ENCODE results near the gene LXN. TPM values are rescaled to one million over a fixed set of nuclear protein-coding genes. Genes with fewer than 3 reads are reported as not detected.

The LXN gene
- total and polyA plus RNA-seq, 8 donors = 31.4 to 223 (median 174) TPM

GRCh38 chr3:158717576-158717975 is 45.1 kb upstream of the LXN start:
- H3K9me3 ChIP-seq = no peaks in the 10 kb centered on the region
- peaks cover 0 to 29% of the 10 kb centered on the region in 2 donors for H3K4me1 ChIP-seq
- TF ChIP-seq CTCF (IDR thresholded peaks at IDR 0.05) = no peak
- no peaks in the 10 kb centered on the region for H3K36me3 ChIP-seq
- H3K27me3 ChIP-seq = no peaks in the 10 kb centered on the region
- DNase-seq (no peak), ATAC-seq (no peak)
- H3K27ac ChIP-seq = no peak overlapping the region
- intact Hi-C loops (cut with DNase I) = loop anchor here in 1 of 2 donors (10.0 kb wide), 1 partner anchor 53 kb away; no protein-coding TSS in a partner anchor
- H3K4me3 ChIP-seq = no peak overlapping the region

GRCh38 chr3:158713094-158713499 is 40.6 kb upstream of the LXN start:
- intact Hi-C loops (cut with DNase I) = loop anchor here in 1 of 2 donors (10.0 kb wide), 1 partner anchor 48 kb away; no protein-coding TSS in a partner anchor
- no peak for TF ChIP-seq CTCF (IDR thresholded peaks at IDR 0.05)
- H3K27ac ChIP-seq = peak overlapping the region; percentile 64 to 65
- DNase-seq (peak in 1 of 4 donors; percentile 59), ATAC-seq (peak; percentile 49)
- H3K36me3 ChIP-seq = peaks cover 0 to 21% of the 10 kb centered on the region in 2 donors
- no peaks in the 10 kb centered on the region for H3K27me3 ChIP-seq
- peaks cover 0 to 42% of the 10 kb centered on the region in 2 donors for H3K4me1 ChIP-seq
- no peaks in the 10 kb centered on the region for H3K9me3 ChIP-seq
- no peak overlapping the region for H3K4me3 ChIP-seq

GRCh38 chr3:158712443-158712842 is 40.0 kb upstream of the LXN start:
- intact Hi-C loops (cut with DNase I) = loop anchor here in 1 of 2 donors (10.0 kb wide), 1 partner anchor 48 kb away; no protein-coding TSS in a partner anchor
- DNase-seq = no peak
- peak overlapping the region; percentile 64 to 65 for H3K27ac ChIP-seq

GRCh38 chr3:158711886-158712285 is 39.4 kb upstream of the LXN start:
- ATAC-seq = peak; percentile 66

More at GRCh38 chr3:158712443-158712842, 40.0 kb upstream of the LXN start:
- Histone ChIP-seq H3K9me3 (no peaks in the 10 kb centered on the region), H3K4me3 (no peak overlapping the region), H3K36me3 (peaks cover 0 to 21% of the 10 kb centered on the region in 2 donors), H3K27me3 (no peaks in the 10 kb centered on the region), H3K4me1 (peaks cover 0 to 42% of the 10 kb centered on the region in 2 donors)
- TF ChIP-seq CTCF (IDR thresholded peaks at IDR 0.05) = no peak
- no peak for ATAC-seq

More at GRCh38 chr3:158711886-158712285, 39.4 kb upstream of the LXN start:
- TF ChIP-seq CTCF (IDR thresholded peaks at IDR 0.05) = no peak
- intact Hi-C loops (cut with DNase I) = loop anchor here in 1 of 2 donors (10.0 kb wide), 1 partner anchor 47 kb away; no protein-coding TSS in a partner anchor
- no peak for DNase-seq
- H3K4me1 ChIP-seq = peaks cover 0 to 42% of the 10 kb centered on the region in 2 donors
- peaks cover 0 to 21% of the 10 kb centered on the region in 2 donors for H3K36me3 ChIP-seq
- no peaks in the 10 kb centered on the region for H3K27me3 ChIP-seq
- peak overlapping the region; percentile 64 to 65 for H3K27ac ChIP-seq
- H3K4me3 ChIP-seq = no peak overlapping the region
- H3K9me3 ChIP-seq = no peaks in the 10 kb centered on the region
